ENCODE results near the gene SEMA5A. TPM values are rescaled to one million over a fixed set of nuclear protein-coding genes. Genes with fewer than 3 reads are reported as not detected.

SEMA5A gene
- total RNA-seq, 5 donors from 2014 or later (not counting 1 experiment from before 2014, with no cell fraction given) = 0.60 to 5.1 (median 1.5) TPM

DNA sequence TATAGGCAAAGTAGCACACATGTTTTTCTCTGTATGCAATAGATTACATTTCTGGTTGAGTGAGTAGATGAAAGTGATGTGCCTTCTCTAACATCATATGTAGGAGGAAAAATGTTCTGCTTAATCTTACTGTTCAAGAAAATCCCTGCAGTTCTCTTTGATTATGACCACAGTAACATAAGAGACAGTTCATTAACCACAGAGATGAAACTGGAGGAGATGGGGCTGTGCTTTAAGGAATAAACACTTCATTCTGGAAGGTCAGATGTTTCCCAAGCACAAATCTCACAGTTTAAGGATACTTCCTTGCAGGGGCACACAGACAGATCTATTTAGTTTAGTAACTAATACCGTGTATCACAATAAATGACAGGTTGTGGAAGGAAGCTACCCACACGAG lies 150.2 kb downstream of the SEMA5A start:
- Histone ChIP-seq H3K4me1 (ENCODE audit: control insufficient read depth in 1 of 2, extremely low read depth in 1 of 2, insufficient read depth in 2 of 2, low read length in 2 of 2) (no peaks in the 10 kb centered on the region), H3K27ac (ENCODE audit: low read length) (no peak overlapping the region), H3K27me3 (replicated peaks in 1 of 2; ENCODE audit: control insufficient read depth in 2 of 2, extremely low read depth in 1 of 2, insufficient read depth in 2 of 2, low read length in 1 of 2) (no peaks in the 10 kb centered on the region), H3K9me3 (no peaks in the 10 kb centered on the region), H3K4me3 (ENCODE audit: control insufficient read depth in 1 of 2, extremely low read depth in 1 of 2, low read length in 1 of 2) (no peak overlapping the region), H3K36me3 (ENCODE audit: control insufficient read depth in 2 of 2, extremely low read depth in 1 of 2, insufficient read depth in 1 of 2, low read length in 1 of 2) (no peaks in the 10 kb centered on the region)
- ChIA-PET CTCF (no interaction called here), POLR2A (no interaction called here)
- no peaks in the 10 kb centered on the region for H3K36me3 Mint-ChIP-seq
- no peaks in the 10 kb centered on the region for H3K4me1 Mint-ChIP-seq
- ATAC-seq (replicated peaks in 1 of 4) (no peak), DNase-seq (no peak)
- peaks cover 7 to 20% (median 14%) of the 10 kb centered on the region in 3 donors for H3K9me3 Mint-ChIP-seq
- no peak overlapping the region for H3K4me3 Mint-ChIP-seq
- WGBS (ENCODE audit: insufficient coverage) = no CpG with 5 or more reads among the region's 2 CpGs
- no peaks in the 10 kb centered on the region for H3K27me3 Mint-ChIP-seq
- no peak overlapping the region for H3K27ac Mint-ChIP-seq

DNA sequence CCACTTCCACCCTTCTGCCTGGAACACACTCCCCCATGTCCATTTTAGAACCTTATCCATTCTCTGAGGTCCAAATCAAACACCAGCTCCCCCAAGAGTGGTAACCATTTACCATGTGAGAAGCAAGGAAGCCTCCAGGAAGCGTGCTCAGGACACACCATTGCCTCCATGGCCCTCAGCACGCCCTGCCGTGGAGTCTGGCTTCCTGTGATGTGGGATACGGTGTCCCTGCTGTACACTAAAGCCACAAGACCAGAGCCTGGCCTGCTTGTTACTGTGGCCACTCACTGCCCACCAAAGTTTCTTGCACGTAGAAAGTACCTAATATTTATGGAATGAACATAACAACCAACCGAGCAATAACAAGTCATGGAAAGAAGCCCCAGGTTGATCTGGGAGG lies 151.7 kb downstream of the SEMA5A start:
- H3K4me1 Mint-ChIP-seq = no peaks in the 10 kb centered on the region
- CTCF ChIA-PET = no interaction called here
- H3K27me3 Mint-ChIP-seq = no peaks in the 10 kb centered on the region
- no peaks in the 10 kb centered on the region for H3K36me3 Mint-ChIP-seq
- WGBS (ENCODE audit: insufficient coverage) = 67% methylated on average over 4 of the region's 6 CpGs
- no peaks in the 10 kb centered on the region for H3K4me1 ChIP-seq (ENCODE audit: control insufficient read depth in 1 of 2, extremely low read depth in 1 of 2, insufficient read depth in 2 of 2, low read length in 2 of 2)
- no peak overlapping the region for H3K27ac ChIP-seq (ENCODE audit: low read length)
- H3K9me3 ChIP-seq = no peaks in the 10 kb centered on the region
- no peak overlapping the region for H3K27ac Mint-ChIP-seq
- H3K4me3 Mint-ChIP-seq = no peak overlapping the region
- H3K36me3 ChIP-seq (ENCODE audit: control insufficient read depth in 2 of 2, extremely low read depth in 1 of 2, insufficient read depth in 1 of 2, low read length in 1 of 2) = no peaks in the 10 kb centered on the region
- POLR2A ChIA-PET = no interaction called here
- peaks cover 6 to 20% (median 7%) of the 10 kb centered on the region in 3 donors for H3K9me3 Mint-ChIP-seq
- H3K4me3 ChIP-seq (ENCODE audit: control insufficient read depth in 1 of 2, extremely low read depth in 1 of 2, low read length in 1 of 2) = no peak overlapping the region
- H3K27me3 ChIP-seq (replicated peaks in 1 of 2; ENCODE audit: control insufficient read depth in 2 of 2, extremely low read depth in 1 of 2, insufficient read depth in 2 of 2, low read length in 1 of 2) = no peaks in the 10 kb centered on the region
- no peak for DNase-seq
- ATAC-seq (replicated peaks in 1 of 4) = no peak

DNA sequence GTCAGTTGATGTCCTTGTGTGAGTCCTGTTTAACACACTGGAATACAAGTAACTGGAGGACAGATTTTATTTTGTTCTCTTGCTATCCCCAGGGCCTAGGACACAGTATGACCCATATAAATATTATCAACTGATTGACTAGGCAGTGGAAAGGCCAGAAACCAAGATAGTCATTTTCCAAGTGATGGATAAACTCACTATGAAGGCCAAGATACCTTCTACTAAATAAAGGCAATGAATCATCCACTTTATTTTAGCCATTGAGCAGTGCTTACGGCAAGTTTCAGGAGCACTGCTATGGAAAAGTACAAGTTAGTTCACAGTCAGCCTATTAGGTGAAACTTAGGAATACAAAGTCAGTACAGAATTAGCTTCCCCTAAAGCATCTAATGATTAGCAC lies 153.2 kb downstream of the SEMA5A start:
- Mint-ChIP-seq H3K27ac (no peak overlapping the region), H3K9me3 (peaks cover 4 to 18% (median 6%) of the 10 kb centered on the region in 3 donors), H3K4me3 (no peak overlapping the region), H3K27me3 (no peaks in the 10 kb centered on the region), H3K36me3 (no peaks in the 10 kb centered on the region), H3K4me1 (no peaks in the 10 kb centered on the region)
- no CpG with 5 or more reads among the region's 1 CpG for WGBS (ENCODE audit: insufficient coverage)
- H3K4me1 ChIP-seq (ENCODE audit: control insufficient read depth in 1 of 2, extremely low read depth in 1 of 2, insufficient read depth in 2 of 2, low read length in 2 of 2) = no peaks in the 10 kb centered on the region
- ATAC-seq (replicated peaks in 1 of 4) (no peak), DNase-seq (no peak)
- H3K36me3 ChIP-seq (ENCODE audit: control insufficient read depth in 2 of 2, extremely low read depth in 1 of 2, insufficient read depth in 1 of 2, low read length in 1 of 2) = no peaks in the 10 kb centered on the region
- H3K27me3 ChIP-seq (replicated peaks in 1 of 2; ENCODE audit: control insufficient read depth in 2 of 2, extremely low read depth in 1 of 2, insufficient read depth in 2 of 2, low read length in 1 of 2) = no peaks in the 10 kb centered on the region
- CTCF ChIA-PET = no interaction called here
- H3K4me3 ChIP-seq (ENCODE audit: control insufficient read depth in 1 of 2, extremely low read depth in 1 of 2, low read length in 1 of 2) = no peak overlapping the region
- H3K27ac ChIP-seq (ENCODE audit: low read length) = no peak overlapping the region
- POLR2A ChIA-PET = no interaction called here
- H3K9me3 ChIP-seq = no peaks in the 10 kb centered on the region

DNA sequence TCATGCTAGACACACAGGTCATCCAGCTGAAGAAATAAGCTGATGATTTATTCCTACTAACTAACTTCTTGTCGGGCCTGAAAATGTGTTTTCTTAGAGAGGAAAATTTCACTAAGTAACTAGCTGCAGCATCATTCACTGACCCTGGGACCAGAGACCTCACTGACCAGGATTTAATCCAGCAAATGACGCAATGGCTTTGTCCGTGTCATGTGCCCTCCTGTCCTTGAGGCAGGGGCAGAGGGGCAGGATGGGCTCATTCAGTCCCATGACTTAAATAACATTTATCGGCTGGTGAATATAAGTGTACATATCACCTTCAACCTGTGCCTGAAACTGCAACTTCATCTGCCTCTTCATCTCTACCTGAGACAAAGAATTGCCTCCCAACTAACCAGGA lies 154.8 kb downstream of the SEMA5A start:
- ChIA-PET POLR2A (no interaction called here), CTCF (no interaction called here)
- Histone ChIP-seq H3K36me3 (ENCODE audit: control insufficient read depth in 2 of 2, extremely low read depth in 1 of 2, insufficient read depth in 1 of 2, low read length in 1 of 2) (no peaks in the 10 kb centered on the region), H3K4me1 (ENCODE audit: control insufficient read depth in 1 of 2, extremely low read depth in 1 of 2, insufficient read depth in 2 of 2, low read length in 2 of 2) (no peaks in the 10 kb centered on the region), H3K27ac (ENCODE audit: low read length) (no peak overlapping the region), H3K4me3 (ENCODE audit: control insufficient read depth in 1 of 2, extremely low read depth in 1 of 2, low read length in 1 of 2) (no peak overlapping the region), H3K9me3 (no peaks in the 10 kb centered on the region), H3K27me3 (replicated peaks in 1 of 2; ENCODE audit: control insufficient read depth in 2 of 2, extremely low read depth in 1 of 2, insufficient read depth in 2 of 2, low read length in 1 of 2) (no peaks in the 10 kb centered on the region)
- Mint-ChIP-seq H3K27me3 (no peaks in the 10 kb centered on the region), H3K9me3 (peaks cover 0 to 15% (median 2%) of the 10 kb centered on the region in 3 donors), H3K36me3 (no peaks in the 10 kb centered on the region), H3K4me1 (no peaks in the 10 kb centered on the region), H3K4me3 (no peak overlapping the region), H3K27ac (no peak overlapping the region)
- DNase-seq (no peak), ATAC-seq (replicated peaks in 1 of 4) (no peak)
- WGBS (ENCODE audit: insufficient coverage) = no CpG with 5 or more reads among the region's 4 CpGs

DNA sequence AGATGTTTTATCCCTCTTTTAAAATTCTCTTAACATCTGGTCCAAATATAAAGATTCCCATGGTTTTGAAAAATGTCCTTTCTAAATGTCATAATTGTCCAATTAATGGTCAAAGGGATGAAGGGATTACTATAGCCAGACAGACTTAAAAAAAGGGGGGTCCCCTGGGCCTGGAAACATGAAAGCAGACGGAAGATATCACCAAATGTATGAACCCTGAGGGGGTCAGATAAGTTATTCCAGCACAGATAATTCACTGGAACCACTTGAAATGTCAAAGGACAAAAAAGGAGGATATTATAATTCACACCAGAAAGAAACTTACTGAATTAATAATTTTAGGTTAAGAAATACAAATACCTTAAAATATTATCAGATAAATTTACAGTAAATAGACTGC lies 155.8 kb downstream of the SEMA5A start:
- H3K36me3 Mint-ChIP-seq = no peaks in the 10 kb centered on the region
- POLR2A ChIA-PET = no interaction called here

DNA sequence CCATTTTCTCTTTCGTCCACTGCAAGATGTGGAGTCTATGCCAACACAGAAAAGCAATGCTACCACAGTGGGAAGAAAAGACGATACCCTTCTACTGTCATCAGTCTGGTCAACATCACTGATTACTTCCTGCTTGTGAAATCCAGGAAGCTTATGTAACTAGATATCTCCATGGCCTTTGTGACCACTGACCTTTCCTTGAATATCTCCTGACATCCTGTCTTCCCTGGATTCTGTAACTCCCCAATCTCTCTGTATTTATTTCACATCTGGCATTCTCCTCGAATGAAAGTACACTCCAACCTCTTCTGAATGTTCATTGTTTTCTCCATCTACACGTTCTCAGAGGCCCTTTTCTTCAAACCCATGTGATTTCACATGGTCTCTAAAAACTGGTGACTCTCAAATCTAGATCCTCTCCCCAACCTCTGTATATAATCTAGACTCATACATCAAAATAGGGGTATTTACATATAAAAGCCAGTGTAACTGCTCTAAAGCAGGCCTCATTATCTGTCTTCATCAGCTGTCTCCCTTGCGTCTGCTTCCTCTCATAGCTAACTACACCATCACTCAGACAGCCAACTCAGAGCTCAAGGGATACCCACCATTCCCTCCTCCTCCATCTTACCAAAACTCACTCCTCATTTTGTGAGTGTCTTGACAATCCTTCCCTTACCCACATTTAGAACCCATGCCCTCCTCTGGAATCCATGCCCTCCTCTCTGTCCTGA lies 156.8 kb downstream of the SEMA5A start:
- Mint-ChIP-seq H3K27ac (no peak overlapping the region), H3K4me3 (no peak overlapping the region), H3K27me3 (no peaks in the 10 kb centered on the region), H3K36me3 (no peaks in the 10 kb centered on the region), H3K4me1 (no peaks in the 10 kb centered on the region), H3K9me3 (peaks cover 0 to 18% (median 0%) of the 10 kb centered on the region in 3 donors)
- no peaks in the 10 kb centered on the region for H3K36me3 ChIP-seq (ENCODE audit: control insufficient read depth in 2 of 2, extremely low read depth in 1 of 2, insufficient read depth in 1 of 2, low read length in 1 of 2)
- H3K27me3 ChIP-seq (replicated peaks in 1 of 2; ENCODE audit: control insufficient read depth in 2 of 2, extremely low read depth in 1 of 2, insufficient read depth in 2 of 2, low read length in 1 of 2) = no peaks in the 10 kb centered on the region
- ATAC-seq (replicated peaks in 1 of 4) = no peak
- WGBS (ENCODE audit: insufficient coverage) = 53% methylated on average over 4 of the region's 5 CpGs
- no peaks in the 10 kb centered on the region for H3K9me3 ChIP-seq
- ChIA-PET CTCF (no interaction called here), POLR2A (no interaction called here)
- H3K27ac ChIP-seq (ENCODE audit: low read length) = no peak overlapping the region
- DNase-seq = no peak
- H3K4me3 ChIP-seq (ENCODE audit: control insufficient read depth in 1 of 2, extremely low read depth in 1 of 2, low read length in 1 of 2) = no peak overlapping the region
- no peaks in the 10 kb centered on the region for H3K4me1 ChIP-seq (ENCODE audit: control insufficient read depth in 1 of 2, extremely low read depth in 1 of 2, insufficient read depth in 2 of 2, low read length in 2 of 2)

More for the DNA sequence above, 155.8 kb downstream of the SEMA5A start:
- no peak overlapping the region for H3K4me3 Mint-ChIP-seq
- Histone ChIP-seq H3K9me3 (no peaks in the 10 kb centered on the region), H3K27me3 (replicated peaks in 1 of 2; ENCODE audit: control insufficient read depth in 2 of 2, extremely low read depth in 1 of 2, insufficient read depth in 2 of 2, low read length in 1 of 2) (no peaks in the 10 kb centered on the region), H3K4me1 (ENCODE audit: control insufficient read depth in 1 of 2, extremely low read depth in 1 of 2, insufficient read depth in 2 of 2, low read length in 2 of 2) (no peaks in the 10 kb centered on the region), H3K4me3 (ENCODE audit: control insufficient read depth in 1 of 2, extremely low read depth in 1 of 2, low read length in 1 of 2) (no peak overlapping the region), H3K36me3 (ENCODE audit: control insufficient read depth in 2 of 2, extremely low read depth in 1 of 2, insufficient read depth in 1 of 2, low read length in 1 of 2) (no peaks in the 10 kb centered on the region), H3K27ac (ENCODE audit: low read length) (no peak overlapping the region)
- WGBS (ENCODE audit: insufficient coverage) = no CpG with 5 or more reads among the region's 1 CpG
- ATAC-seq (replicated peaks in 1 of 4) = no peak
- CTCF ChIA-PET = no interaction called here
- no peak overlapping the region for H3K27ac Mint-ChIP-seq
- H3K27me3 Mint-ChIP-seq = no peaks in the 10 kb centered on the region
- H3K9me3 Mint-ChIP-seq = peaks cover 0 to 18% (median 1%) of the 10 kb centered on the region in 3 donors
- no peak for DNase-seq
- no peaks in the 10 kb centered on the region for H3K4me1 Mint-ChIP-seq

DNA sequence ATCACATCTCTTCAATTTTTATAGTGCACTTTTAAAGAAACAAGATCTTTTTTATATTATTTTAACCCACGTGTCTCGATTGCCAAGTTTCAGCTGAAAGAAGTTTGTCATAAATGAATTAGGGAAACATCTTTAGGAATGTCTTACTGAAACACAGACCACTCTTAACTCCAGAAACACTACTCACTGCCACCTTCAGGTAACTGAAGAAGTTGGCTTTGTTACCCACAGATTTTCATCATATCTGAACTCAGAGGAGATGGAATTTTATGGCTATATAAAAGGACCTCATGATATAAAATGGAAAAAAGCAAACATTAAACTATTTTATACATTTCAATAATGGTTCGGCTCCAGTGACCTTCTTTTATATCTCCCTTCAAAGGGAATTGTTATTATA lies 158.0 kb downstream of the SEMA5A start:
- CTCF ChIA-PET = no interaction called here
- POLR2A ChIA-PET = no interaction called here
- no CpG with 5 or more reads among the region's 3 CpGs for WGBS (ENCODE audit: insufficient coverage)

More for the DNA sequence above, 158.0 kb downstream of the SEMA5A start:
- Mint-ChIP-seq H3K4me1 (no peaks in the 10 kb centered on the region), H3K9me3 (peaks cover 0 to 22% (median 0%) of the 10 kb centered on the region in 3 donors), H3K27ac (no peak overlapping the region), H3K4me3 (no peak overlapping the region), H3K27me3 (no peaks in the 10 kb centered on the region), H3K36me3 (no peaks in the 10 kb centered on the region)
- Histone ChIP-seq H3K4me1 (ENCODE audit: control insufficient read depth in 1 of 2, extremely low read depth in 1 of 2, insufficient read depth in 2 of 2, low read length in 2 of 2) (no peaks in the 10 kb centered on the region), H3K9me3 (no peaks in the 10 kb centered on the region), H3K27ac (ENCODE audit: low read length) (no peak overlapping the region), H3K4me3 (ENCODE audit: control insufficient read depth in 1 of 2, extremely low read depth in 1 of 2, low read length in 1 of 2) (no peak overlapping the region), H3K36me3 (ENCODE audit: control insufficient read depth in 2 of 2, extremely low read depth in 1 of 2, insufficient read depth in 1 of 2, low read length in 1 of 2) (no peaks in the 10 kb centered on the region), H3K27me3 (replicated peaks in 1 of 2; ENCODE audit: control insufficient read depth in 2 of 2, extremely low read depth in 1 of 2, insufficient read depth in 2 of 2, low read length in 1 of 2) (no peaks in the 10 kb centered on the region)
- no peak for DNase-seq
- ATAC-seq (replicated peaks in 1 of 4) = no peak

Measured in T-cell (primary cell).